Suppressor macrophage treated with lipopolysaccharide for 4 hours (primary cell): ENCODE data around the gene NTSR1.
"Not testable (repeated sequence)": the region's sequence is repeated elsewhere in the genome, so short reads cannot be mapped to it uniquely, and the experiment has no call there.

Source experiments
- DNase-seq: peaks from one replicate; pipeline ENCODE4 v3.0.0-alpha.2; 2020

Gene NTSR1

GRCh38 chr20:62675156-62675876 lies 33.3 kb upstream of the NTSR1 start:
- peak; percentile 92 for DNase-seq

- no peak for DNase-seq
These were observed 32.8 kb upstream of the NTSR1 start for GRCh38 chr20:62675877-62676260.

DNA sequence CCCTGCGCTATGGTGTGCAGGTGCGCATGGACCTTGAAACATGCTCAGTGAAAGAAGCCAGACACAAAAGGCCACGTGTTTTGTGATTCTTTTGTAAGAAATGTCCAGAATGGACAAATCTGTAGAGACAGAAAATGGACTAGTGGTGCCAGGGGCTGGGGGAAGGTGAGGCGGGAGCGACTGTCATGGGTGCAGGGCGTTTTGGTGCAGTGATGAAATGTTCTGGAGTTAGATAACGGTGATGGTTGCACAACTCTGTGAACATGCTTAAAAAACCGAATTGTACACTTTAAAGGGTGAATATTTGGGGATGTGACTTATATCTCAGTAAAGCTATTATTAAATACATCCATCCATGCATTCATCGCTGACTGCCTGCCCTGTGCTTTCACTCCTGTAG lies 31.7 kb upstream of the NTSR1 start:
- no peak for DNase-seq

GRCh38 chr20:62677678-62678077 lies 31.0 kb upstream of the NTSR1 start:
- DNase-seq: no peak

- DNase-seq: peak; percentile 76
These were observed 30.1 kb upstream of the NTSR1 start for GRCh38 chr20:62678553-62678952.

GRCh38 chr20:62679978-62680589 lies 28.6 kb upstream of the NTSR1 start:
- DNase-seq: no peak

GRCh38 chr20:62682912-62683517 lies 25.6 kb upstream of the NTSR1 start:
- DNase-seq: no peak

DNA sequence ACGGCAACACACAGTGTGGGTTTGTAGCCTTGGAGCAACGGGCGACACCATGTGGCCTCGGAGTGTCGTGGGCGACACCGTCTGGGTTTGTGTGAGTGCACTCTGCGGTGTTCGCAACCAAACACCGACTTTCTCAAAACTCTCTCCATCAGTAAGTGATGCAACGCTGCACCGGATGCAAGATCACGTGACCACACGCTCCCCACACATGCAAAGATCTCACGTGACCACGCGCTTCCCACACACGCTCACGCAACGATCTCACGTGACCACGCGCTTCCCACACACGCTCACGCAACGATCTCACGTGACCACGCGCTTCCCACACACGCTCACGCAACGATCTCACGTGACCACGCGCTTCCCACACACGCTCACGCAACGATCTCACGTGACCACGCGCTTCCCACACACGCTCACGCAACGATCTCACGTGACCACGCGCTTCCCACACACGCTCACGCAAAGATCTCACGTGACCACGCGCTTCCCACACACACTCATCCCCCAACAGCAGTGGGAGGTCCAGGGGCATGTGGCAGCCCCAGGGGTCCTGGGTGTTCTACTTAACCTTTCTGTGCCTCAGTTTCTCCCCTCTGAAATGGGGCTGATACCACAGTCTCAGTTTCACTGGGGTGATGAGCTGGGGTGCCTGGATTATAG lies 24.8 kb upstream of the NTSR1 start:
- not testable (repeated sequence) for DNase-seq

DNA sequence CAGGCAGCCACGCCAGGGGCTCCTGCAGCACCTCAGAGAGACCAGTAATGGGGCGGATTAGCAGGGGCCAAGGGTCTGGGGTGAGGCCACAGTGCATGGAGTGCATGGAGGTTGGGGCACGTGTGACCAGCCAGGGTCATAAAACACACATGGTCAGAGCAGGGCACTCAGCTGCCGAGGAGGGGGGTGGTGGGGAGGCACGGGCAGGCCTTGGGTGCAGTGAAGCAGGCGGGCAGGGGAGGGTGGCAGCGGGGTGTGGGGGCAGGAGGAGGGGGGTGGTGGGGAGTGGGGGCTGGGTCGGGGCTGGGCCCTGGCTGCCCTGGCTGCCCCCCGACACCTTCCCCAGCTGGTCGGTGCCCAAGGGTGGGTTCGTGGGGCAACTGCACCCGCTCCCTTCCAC lies 23.7 kb upstream of the NTSR1 start:
- no peak for DNase-seq

DNA sequence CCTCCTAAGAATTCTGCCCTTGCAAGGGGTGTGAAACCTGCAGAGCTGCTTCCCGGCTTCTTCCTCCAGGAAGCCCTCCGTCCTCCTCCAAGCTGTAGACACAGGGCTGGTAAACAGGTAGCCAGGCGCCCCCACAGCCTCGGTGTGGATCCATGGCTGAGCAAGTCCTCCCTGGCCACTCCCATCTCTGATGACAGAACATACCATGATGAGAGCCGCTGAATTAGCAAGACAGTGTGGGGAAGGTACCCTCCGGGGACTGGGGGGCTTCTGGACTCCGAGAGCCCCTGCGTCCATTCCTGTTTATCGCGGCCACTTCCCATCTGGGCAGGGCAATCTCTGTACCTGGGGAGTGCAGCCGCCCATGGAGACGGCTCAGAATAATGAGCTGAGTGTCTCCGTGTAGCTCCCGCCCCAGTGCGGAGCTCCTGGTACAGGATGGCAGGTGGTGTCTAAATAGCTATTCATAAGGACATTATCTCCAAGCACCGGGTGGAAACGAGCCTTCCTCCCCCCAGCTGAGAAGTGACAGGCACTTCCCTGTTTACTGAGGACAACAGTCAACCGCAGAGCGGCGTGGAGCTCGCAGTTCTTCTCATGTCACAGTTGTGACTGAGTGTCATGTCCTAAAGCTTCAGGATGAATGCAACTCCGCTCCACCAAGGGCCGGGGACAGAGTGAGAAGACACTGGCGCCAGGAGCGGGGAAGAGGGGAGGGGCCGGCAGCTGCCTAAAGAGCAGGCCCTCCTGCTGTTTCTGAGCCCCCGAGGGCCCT lies 22.7 kb upstream of the NTSR1 start:
- DNase-seq: peak; percentile 90

- no peak for DNase-seq
These were observed 21.5 kb upstream of the NTSR1 start for GRCh38 chr20:62686869-62687830.

GRCh38 chr20:62688083-62688482 lies 20.6 kb upstream of the NTSR1 start:
- no peak for DNase-seq

- no peak for DNase-seq
These were observed 19.7 kb upstream of the NTSR1 start for GRCh38 chr20:62688855-62689460.

DNA sequence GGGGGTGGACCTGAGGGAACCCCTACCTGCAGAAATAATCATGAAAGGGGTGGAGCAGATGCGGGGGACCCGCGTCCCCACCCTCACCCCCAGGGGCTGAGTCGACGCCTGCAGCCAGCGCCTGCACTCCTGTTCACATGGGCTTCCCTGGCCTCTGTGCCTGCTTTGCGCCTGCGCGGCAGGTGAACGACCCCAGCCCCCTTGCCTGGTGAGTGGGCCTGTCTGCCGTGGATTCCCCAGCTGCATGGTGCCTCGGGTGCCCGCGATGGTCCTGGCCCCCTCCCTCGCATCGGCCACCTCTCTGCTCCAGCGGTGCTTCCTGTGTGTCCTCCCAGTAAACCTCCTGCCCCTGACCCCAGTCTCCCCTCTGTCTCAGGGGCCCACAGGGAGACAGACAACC lies 18.8 kb upstream of the NTSR1 start:
- no peak for DNase-seq

DNA sequence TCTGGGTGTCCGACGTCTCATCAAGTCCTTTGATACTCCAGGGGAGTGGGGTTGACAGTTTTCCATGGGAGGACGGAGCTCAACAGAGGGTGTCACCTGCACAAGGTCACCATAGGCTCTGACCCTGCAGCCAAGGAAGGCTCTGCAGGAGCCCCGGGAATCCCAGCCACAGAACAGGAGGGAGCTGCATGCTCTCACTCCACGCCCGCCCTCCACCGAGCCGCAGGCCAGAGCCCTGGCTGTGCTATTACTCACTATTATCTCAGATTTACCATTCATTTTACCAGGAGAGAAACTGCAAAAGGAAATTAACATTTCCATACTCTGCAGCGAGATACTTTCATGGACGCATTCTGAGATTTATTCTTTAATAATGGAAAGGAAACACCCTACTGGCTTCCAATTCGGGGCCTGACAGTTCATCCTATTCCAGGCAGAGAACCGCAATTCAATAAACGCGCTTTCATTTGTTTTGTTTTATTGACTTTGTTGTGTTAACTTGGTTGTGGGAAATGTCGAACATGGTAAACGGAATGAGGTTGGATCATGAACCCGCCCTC lies 18.3 kb upstream of the NTSR1 start:
- no peak for DNase-seq

GRCh38 chr20:62691487-62691886 lies 17.1 kb upstream of the NTSR1 start:
- DNase-seq: no peak

GRCh38 chr20:62692176-62692575 lies 16.5 kb upstream of the NTSR1 start:
- no peak for DNase-seq

DNA sequence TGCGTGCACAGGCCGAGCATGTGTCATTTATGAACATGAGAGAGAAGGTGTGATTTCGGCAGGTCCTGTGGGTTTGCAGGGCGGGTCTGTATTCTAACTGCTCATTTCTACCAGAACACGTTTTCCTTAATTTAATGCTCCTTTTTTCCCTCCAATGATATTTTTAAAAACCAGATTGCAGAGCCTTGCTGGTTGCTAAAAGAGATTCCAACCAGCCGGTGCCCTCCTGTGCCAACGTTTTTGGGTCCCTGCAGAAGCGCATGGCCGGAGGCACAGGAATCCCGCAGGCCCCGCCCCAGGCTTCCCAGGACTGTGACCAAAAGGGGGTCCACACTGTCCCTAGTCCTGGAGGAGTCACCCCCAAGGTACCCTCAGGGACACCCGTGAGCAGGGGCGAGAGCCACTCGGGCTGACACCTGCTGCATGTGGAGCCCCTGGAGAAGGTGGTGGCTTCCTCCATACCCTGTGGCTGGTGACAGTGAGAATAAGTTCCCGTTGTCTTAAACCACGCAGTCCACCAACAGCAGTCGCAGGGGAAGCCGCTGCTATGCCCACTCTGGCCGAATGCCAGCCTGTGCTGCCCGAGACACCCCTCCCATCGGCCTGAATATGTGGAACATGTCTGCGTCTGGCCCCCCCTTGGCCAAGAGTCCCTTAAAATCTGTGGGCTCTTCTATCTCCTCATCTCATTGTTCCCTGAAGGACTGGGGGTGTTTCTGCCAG lies 15.7 kb upstream of the NTSR1 start:
- DNase-seq: no peak

DNA sequence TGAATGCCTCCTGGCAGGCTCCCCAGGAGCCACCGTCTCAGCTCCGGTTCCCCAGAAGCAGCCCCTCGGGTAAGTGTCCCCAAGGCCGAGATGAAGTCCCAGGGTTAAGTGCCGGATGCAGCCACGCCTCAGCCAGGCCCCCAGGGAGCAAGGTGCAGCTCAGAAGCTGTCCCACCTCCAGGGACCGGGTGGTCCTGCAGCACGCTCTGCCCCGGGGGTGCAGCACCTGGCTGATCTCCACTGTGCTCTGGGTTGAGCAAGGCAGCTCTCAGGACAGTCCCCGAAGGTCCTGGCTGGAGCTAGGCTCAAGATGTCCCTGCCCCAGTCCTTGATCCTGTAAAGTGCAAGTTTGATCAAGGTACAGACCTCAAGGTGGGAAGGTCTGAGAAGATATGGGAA lies 15.1 kb upstream of the NTSR1 start:
- DNase-seq: no peak

DNA sequence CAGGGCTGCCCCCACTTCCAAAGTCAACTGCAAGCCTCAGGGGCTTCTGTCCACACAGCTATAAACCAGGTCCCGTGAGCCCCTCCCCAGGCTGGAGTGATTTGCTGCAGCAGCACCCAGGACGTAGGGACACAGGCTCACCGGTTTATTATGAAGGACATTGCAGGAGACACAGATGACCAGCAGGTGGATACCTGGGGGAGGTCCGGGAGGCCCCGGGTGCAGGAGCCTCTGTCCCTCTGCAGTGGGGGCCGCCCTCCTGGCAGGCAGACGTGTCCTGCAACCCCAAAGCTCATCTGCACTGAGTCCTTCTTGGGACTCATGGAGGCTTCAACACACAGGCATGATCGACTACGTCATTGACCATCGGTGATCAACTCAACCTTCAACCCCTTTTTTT lies 14.5 kb upstream of the NTSR1 start:
- no peak for DNase-seq
